Raji (cell line): Measurements from ENCODE around the gene IFNK.

ENCODE experiments used
- POLR2A ChIP-seq: IDR thresholded peaks from 2 replicates; pipeline ENCODE4 v1.6.1; 2011; ENCODE audit warnings: low read depth, low read length, control low read depth; ENCODE audit not compliant: insufficient read depth

Gene IFNK

DNA sequence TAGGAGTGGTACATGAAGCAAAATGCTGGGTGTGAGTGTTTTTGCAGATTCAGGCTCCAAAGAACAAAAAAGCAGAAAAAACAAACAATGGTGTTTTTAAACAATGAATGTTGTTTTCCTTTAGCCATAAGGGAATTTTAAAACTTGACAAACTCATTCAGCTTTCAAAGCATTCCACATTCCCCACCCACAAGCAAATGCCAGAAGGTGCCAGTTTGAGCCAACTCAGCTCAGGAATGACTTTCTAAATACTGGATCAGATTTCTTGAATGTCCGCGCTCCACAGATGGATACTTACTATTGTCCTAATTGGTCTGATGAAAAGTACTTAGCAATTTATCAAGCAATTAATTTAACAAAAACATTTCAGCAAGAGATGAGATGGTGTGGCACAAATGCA, 18.4 kb downstream of the IFNK start:
- no peak for TF ChIP-seq POLR2A

DNA sequence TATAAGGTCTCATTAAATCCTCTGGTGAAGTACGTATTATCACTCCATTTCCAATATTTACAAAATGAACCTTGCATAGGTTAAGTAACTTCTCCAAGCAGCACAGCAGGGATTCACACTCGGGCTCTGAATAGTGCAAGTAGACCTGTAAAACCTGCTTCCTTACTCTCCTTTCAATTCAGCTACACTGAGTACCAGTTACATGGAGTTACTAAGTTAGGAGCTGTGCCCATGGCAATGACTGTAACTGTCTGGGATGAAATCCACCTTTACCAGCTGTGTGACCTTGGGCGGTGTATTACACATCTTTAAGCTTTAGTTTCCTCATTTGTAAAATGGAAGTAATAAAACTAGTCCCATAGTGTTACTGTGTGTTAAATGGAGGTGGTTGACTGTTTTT, 21.4 kb downstream of the IFNK start:
- TF ChIP-seq POLR2A, result no peak

DNA sequence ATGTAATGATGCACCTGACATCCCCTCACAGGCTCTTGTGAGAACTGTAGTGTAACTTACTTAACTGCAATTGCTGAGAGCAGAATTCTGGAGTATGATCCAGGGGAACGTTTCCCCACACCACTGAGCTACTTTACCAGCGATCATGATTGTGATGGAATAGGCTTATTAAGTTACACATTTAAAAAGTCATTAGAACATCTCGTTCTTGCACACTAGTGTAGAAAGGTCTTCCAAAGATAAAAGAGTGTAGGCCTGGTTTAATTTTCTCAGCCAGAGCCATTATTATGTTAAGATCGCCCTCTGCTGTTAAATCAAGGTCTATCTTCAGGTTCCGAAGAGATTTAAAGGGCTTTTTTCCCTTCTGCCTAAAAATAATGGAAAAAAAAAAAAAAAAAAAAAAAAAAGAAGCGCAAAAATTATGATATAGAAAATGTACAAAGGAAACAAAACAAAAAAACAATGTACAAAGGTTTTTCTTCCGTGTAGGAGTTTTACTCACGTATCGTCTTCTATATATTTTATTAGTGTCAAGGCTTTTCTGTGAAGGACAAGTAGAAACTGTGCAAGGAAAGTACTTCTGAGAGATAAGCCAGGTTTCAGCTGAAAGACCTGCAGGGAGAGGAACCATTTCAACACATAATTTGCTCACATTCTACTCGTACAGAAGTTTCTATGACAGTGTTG, 24.1 kb downstream of the IFNK start:
- TF ChIP-seq POLR2A, result no peak

DNA sequence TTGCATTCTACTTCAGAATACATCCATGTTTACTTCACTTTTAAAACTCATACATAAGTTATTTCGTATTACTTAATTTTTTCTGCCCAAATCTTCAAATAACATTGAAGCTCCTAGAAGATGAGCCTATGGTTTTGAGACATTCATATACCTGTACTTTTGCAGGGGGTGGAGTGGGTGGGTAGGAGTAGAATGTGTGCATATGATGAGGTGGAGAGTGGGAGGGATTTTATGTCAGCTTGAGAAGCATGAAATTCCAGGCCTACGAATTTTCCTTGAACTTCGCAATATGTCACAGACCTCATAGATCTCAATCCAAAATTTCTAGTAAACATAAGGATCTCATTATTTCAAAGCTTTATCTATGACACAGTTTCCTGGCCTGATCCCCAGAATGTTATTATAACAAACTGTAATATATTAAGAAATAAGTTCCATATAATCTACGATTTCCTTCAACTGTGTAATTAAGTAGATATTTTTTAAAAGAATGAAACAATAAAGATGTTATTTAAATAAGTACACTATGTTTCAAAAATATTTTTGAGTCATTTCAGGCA, 25.2 kb downstream of the IFNK start:
- TF ChIP-seq POLR2A, result no peak

DNA sequence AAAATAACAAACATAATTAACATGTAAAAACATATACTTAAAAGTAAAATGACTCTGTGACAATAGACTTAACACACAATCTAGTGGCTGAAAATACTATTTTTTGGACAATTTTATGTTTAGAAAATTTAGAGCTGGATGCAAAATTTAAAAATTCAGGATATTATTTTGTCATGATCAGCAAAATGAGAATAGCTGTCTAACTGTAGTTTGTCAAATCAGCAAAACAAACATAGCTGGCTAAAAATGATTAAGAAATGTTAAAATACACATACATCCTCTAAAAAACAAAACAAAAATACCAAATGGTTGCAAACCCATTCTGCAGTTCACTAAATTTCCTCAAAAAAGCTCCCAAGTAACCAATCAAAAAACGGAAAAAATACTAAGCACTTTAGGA, 30.6 kb downstream of the IFNK start:
- TF ChIP-seq POLR2A, result no peak

DNA sequence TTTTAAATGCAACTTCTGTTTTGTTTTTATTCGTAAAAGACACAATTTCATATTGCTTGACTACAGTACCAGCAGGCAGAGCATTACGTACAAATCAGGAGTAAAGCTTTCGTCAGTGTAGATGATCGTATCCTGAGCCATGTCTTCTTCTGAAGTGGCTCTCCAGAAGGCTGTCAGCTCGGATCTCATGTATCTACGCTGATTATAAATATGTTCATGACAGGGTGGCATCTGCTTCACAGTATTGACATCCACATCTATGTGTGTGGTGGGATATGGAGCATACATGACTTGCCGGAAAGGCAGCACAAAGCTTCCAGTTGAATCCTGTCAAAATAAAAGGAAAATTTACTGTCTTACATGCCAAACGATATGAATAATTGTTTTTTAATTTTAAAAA, 32.4 kb downstream of the IFNK start:
- no peak for TF ChIP-seq POLR2A

DNA sequence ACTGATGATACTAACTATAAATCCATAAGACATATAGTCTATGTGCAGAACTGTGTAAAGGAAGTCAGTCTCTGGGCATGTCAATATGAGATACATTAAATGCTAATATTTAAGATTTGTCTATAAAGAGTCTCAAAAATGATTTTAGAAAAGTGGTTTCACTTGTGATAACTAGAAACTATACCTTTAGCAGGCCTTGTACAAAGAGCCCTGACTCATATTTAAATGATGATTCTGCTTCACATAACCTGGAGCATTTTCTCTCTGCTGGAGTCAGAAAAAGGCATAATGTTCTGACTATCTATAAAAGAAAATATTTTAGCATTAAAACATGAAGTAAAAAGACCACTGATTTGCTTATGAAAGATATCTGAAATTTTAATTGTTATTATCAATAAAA, 34.2 kb downstream of the IFNK start:
- no peak for TF ChIP-seq POLR2A

GRCh38 chr9:27560457-27560856, 36.4 kb downstream of the IFNK start:
- TF ChIP-seq POLR2A, result no peak

DNA sequence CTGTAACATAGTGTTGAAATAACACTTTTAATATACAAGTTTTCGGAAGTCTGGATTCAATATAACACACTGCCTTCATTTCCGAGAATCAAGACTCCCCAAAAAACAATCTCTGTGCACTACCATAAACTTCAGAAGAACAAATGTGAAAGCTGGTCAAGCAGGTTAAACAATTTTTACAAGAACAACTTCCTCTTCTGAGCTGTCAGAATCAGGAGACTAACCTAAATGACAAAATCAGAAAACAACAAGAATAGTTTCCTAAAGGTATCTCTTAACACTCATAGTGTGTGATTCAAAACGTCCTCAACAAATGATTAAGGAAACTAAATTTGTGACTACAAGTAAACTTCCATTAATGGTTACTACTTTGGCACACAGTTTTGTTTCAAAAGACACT, 37.6 kb downstream of the IFNK start:
- TF ChIP-seq POLR2A, result no peak

DNA sequence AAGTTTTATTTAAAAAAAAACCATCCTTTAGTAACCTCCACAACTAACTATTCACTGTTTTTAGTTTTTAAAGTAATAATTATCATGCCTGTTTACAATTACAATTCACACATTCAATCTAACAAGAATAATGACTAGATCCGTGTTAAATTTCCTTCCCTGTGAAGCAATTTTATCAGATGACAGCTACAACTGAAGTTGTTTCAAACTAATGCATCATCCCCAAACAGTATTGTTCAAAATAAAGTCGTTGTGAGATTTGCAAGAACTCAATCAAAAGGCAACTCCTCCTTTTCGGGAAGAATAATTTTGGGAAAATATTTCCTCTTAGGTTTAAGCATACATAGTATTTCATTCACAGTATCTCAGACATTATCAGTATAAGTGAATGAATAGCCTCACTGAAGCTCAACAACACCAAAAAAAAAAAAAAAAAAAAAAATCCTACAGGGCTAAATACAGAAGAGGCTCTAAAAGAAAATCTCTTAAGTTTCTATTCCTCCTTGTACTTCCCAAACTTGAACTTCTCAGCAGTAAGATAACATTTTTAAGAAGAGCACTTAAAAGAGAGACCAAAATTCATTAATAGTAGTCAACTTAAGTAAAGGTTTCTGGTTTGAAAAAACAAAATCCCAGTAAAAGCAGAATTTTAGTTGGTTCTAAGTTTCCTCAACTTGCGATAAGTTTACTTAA, 39.8 kb downstream of the IFNK start:
- TF ChIP-seq POLR2A, result no peak

GRCh38 chr9:27564670-27565069, 40.6 kb downstream of the IFNK start:
- TF ChIP-seq POLR2A, result no peak

- TF ChIP-seq POLR2A, result no peak
Measured at GRCh38 chr9:27565696-27566095, 41.6 kb downstream of the IFNK start.

GRCh38 chr9:27566118-27566517, 42.0 kb downstream of the IFNK start:
- no peak for TF ChIP-seq POLR2A

DNA sequence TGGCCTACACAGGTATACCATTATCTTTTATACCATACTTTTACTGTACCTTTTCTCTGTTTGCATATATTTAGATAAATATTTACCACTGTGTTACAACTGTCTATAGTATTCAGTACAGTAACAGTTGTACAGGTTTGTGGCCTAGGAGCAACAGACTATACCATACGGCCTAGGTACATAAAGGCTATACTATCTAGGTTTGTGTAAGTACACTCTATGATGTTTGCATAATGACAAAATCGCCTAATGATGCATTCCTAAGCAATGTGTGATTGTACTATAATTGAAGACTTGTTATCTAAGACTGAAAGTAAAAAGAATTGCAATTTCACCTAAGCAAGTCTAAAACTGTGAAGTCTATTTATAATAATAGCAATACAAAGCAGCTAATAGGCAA, 45.3 kb downstream of the IFNK start:
- TF ChIP-seq POLR2A, result no peak

DNA sequence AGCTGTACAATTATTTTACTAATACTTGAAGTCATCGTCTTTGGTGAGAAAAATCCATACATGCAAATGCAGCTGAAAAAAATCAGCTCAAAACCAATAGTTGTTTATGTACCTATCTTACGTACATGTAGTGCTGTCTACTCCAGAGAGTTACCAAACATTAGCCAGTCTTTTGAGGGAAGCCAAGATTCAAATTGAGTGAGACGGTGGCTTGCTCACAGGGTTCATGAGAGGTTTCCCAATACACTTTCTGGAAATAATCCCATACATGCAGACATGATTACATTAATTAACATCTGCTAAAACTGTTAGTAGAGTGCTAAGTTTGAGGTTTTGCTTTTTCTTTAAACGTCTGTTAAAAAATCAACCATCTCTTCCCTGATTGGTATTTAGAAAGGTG, 46.9 kb downstream of the IFNK start:
- no peak for TF ChIP-seq POLR2A

DNA sequence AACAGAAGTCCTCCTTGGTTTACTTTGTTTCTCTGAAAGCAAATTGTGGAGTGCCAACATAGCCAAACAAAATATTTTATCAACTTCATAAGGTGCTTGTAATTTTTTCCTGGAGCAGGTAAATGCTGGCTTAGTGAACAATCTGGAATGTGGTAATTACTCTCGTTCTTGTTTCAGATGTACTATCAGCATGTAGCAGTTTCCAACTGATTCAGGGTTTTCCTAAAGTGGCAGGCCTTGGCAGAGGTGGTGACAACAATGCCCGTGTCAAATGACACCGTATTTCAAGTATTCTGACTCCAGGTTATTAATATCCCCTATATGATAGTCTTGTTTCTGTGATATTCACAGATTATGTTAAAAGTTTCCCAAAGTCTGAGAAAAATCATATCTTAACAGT, 48.0 kb downstream of the IFNK start:
- TF ChIP-seq POLR2A, result no peak

DNA sequence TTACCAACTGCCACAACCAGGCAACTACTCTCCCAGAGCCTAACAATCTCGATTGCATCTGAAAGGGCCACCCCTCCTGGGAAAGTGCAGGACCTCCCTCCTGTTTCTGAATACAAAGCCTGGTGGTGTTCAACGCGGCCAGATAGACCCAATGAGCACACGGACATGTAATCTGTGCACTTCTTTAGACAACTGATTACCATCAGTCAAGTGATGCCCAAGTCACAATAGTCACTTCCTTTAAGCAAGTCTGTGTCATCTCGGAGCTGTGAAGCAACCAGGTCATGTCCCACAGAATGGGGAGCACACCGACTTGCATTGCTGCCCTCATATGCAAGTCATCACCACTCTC, 48.5 kb downstream of the IFNK start:
- no peak for TF ChIP-seq POLR2A
